Measurements from ENCODE around the gene PCDH7.

PCDH7 gene

GRCh38 chr4:30720021-30720660, at the start of gene PCDH7:
Gene PCDH7 (plus strand): TSS chr4:30720369. CDS start chr4:30721423, 1,054 bp downstream.
- no peak for DNase-seq

GRCh38 chr4:30671926-30672448, 48.2 kb upstream of the PCDH7 start:
- DNase-seq: no peak

- DNase-seq: no peak
Observed at GRCh38 chr4:30696191-30696590, 24.0 kb upstream of the PCDH7 start.

- DNase-seq: no peak
Observed at GRCh38 chr4:30714408-30715031, 5.6 kb upstream of the PCDH7 start.

- DNase-seq: no peak
Observed at GRCh38 chr4:30716158-30716557, 4.0 kb upstream of the PCDH7 start.

GRCh38 chr4:30716681-30717207, 3.4 kb upstream of the PCDH7 start:
- no peak for DNase-seq

- DNase-seq: no peak
Observed at GRCh38 chr4:30717208-30718020, 2.8 kb upstream of the PCDH7 start.

- no peak for DNase-seq
Observed at GRCh38 chr4:30718021-30718542, 2.1 kb upstream of the PCDH7 start.

- DNase-seq: no peak
Observed at GRCh38 chr4:30718641-30719453, 1.3 kb upstream of the PCDH7 start.

GRCh38 chr4:30719454-30720020, 632 bp upstream of the PCDH7 start:
- DNase-seq: no peak

GRCh38 chr4:30720661-30721184, 554 bp downstream of the PCDH7 start:
- DNase-seq: no peak

- DNase-seq: no peak
Observed at GRCh38 chr4:30721185-30722091, 1.3 kb downstream of the PCDH7 start.

- no peak for DNase-seq
Observed at GRCh38 chr4:30722092-30722358, 1.9 kb downstream of the PCDH7 start.

GRCh38 chr4:30722359-30723200, 2.4 kb downstream of the PCDH7 start:
- no peak for DNase-seq

GRCh38 chr4:30723201-30723955, 3.2 kb downstream of the PCDH7 start:
- DNase-seq: no peak

- no peak for DNase-seq
Observed at GRCh38 chr4:30724247-30724646, 4.1 kb downstream of the PCDH7 start.

GRCh38 chr4:30725562-30725961, 5.4 kb downstream of the PCDH7 start:
- DNase-seq: no peak

- no peak for DNase-seq
Observed at GRCh38 chr4:30726090-30726675, 6.0 kb downstream of the PCDH7 start.

GRCh38 chr4:30727409-30727808, 7.2 kb downstream of the PCDH7 start:
- no peak for DNase-seq
